ENCODE results near the gene TMPRSS4.

Gene TMPRSS4

DNA sequence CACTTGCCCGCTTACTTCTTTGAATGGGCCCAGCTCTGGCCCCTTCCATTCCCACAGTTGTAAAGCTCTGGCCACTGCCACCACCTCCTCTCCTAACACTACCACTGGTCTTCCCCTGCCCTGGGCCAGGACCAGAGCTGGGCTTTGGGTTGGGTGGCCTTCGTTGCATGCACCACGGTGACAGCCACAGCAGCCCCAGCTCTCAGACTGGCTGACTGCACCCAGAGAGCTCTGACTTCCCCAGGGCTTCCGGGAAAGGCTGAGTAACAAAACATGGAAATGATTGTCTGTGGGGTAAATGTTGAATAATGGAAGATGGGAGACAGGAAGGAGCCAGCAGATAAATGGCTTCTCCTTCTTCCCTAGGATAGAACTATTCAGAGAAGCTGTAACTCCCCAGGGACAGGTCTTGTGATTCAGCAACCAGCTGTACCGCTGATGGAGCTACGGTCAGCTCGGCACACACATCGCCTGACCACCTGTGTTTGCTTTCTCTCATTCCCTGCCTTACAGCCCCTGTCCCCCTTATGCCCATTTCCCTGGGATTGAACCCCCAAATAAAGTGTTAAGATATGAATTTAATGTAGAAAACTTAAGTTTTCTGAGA lies 48.2 kb downstream of the TMPRSS4 start:
- TF ChIP-seq, protein P1, sequence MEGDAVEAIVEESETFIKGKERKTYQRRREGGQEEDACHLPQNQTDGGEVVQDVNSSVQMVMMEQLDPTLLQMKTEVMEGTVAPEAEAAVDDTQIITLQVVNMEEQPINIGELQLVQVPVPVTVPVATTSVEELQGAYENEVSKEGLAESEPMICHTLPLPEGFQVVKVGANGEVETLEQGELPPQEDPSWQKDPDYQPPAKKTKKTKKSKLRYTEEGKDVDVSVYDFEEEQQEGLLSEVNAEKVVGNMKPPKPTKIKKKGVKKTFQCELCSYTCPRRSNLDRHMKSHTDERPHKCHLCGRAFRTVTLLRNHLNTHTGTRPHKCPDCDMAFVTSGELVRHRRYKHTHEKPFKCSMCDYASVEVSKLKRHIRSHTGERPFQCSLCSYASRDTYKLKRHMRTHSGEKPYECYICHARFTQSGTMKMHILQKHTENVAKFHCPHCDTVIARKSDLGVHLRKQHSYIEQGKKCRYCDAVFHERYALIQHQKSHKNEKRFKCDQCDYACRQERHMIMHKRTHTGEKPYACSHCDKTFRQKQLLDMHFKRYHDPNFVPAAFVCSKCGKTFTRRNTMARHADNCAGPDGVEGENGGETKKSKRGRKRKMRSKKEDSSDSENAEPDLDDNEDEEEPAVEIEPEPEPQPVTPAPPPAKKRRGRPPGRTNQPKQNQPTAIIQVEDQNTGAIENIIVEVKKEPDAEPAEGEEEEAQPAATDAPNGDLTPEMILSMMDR (IDR thresholded peaks at IDR 0.05; ENCODE audit: control insufficient read depth, extremely low read depth, insufficient read depth) = no peak
- no peak overlapping the region for H3K4me3 ChIP-seq (ENCODE audit: low read depth, low read length)
- DNase-seq (ENCODE audit: low read depth) = no peak

DNA sequence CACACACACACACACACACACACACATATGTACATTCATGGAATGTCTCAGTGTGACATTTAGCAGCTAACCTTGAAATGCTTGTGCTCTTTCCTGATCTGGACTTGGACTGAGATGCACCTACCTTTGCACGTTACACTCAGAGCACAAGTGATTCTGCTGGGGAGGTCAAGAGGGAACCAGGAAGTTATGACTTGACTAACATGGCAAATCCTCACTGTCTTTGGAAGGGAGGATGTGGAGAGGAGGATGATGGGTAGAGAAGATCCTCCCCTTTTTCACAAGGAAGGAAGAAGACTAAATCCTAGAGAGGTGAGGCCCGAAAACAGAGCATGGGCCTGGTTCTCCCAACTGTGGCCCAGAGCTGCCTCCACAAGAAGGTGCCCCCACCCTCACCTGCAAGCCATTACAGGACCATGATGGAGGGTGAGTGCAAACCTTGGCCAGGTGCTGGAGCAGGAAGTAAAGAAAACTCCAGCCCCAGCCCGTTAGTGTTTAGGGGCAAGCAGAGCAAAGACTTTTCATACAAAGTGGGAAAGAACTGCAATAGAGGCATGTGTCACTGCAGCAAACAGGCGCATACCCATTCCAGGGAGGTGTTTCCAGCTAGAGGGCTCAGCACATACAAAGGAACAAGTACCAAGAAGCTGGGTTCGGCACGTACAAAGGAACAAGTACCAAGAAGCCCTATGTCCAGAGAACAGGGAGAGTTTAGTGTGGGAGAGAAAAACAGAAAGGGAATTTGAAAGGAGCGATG lies 49.4 kb downstream of the TMPRSS4 start:
- no peak for DNase-seq (ENCODE audit: low read depth)
- TF ChIP-seq, protein P1 (IDR thresholded peaks at IDR 0.05; ENCODE audit: control insufficient read depth, extremely low read depth, insufficient read depth) = no peak
- H3K4me3 ChIP-seq (ENCODE audit: low read depth, low read length) = no peak overlapping the region

DNA sequence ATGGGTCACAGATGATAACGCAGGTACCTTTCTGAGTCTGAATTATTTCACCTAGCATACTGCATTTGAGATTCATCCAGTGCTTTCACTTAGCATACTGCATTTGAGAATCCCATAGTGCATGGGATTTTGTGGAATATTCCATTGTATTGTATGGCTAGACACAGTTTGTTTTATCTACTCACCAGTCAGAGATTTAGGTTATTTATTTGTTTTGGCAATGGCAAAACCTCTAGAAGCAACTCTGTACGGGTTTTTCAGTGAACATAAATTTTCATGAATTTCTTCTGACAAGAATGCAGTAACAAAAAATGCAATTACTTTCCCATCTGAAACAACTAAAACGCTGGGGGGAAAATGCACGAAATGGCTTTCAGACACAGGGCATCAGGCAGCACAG lies 51.4 kb downstream of the TMPRSS4 start:
- no peak overlapping the region for H3K4me3 ChIP-seq (ENCODE audit: low read depth, low read length)
- DNase-seq (ENCODE audit: low read depth) = no peak
- TF ChIP-seq, protein P1 (IDR thresholded peaks at IDR 0.05; ENCODE audit: control insufficient read depth, extremely low read depth, insufficient read depth) = no peak

DNA sequence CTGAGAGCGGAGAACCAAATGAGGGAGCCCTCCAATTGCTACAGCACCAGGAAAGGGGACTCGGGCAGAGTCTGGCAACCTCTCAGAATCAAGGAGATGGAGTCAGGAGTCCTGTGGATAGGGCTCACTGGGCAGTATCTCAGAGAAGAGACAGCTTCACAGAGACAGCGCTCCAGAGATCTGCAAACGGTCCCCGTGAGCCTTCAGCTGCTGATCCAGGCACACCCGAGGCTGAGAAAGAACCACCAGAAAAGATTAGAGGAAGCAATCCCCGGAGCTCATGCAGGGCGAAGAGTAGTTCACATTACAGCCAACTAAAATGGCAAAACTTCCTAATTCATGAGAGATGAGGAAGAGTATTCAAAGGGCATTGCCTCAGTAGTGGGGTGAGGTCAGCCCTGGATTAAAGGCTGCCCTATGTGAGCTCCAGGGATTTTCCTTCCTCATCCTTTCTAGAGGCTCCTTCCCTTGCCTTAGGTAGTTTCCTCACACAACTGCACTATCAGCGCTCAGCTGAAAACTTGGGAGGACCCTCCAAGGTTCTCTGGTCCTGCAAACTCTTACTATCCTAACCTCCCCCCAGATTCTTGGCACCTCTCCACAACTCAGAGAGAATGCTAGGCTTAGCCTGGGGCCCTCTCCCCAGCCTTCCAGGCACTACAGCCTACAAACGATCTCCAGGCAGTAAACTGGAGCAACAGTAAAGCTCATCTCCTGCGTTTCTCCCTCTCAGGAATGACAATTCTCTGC lies 52.0 kb downstream of the TMPRSS4 start:
- no peak for DNase-seq (ENCODE audit: low read depth)
- H3K4me3 ChIP-seq (ENCODE audit: low read depth, low read length) = no peak overlapping the region
- TF ChIP-seq, protein P1 (IDR thresholded peaks at IDR 0.05; ENCODE audit: control insufficient read depth, extremely low read depth, insufficient read depth) = no peak

DNA sequence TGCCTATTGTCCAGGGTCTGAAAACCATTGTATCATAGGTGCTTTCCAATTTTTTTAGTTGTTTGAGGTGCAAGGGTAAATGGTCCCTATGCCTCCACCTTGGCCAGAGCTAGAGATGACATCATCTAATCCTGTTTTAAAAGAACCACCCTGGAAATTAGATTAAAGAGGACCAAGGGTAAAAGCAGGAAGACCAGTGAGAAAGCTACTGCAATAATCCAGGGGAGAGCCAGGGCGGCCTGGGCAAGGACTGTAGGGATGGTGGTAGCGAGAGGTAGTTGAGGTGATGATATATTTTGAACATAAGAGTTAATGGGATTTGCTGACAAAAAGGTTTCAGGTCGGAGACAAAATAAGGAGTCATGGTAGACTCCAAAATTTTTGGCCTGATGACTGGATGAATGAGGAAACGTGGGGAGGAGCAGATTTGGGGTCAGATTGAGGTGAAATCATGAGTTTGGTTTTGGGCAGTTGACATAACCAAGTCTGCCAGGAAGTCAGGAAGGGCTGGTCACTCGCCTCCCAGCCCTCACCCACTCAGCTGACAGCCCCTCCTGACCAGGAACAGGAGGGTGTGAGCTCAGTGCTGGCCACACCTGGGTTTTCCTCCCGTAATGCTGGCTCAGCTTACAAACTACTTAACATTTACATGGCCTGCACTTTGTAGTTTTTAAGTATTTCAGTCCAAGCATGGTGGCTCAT lies 52.7 kb downstream of the TMPRSS4 start:
- TF ChIP-seq, protein P1 (IDR thresholded peaks at IDR 0.05; ENCODE audit: control insufficient read depth, extremely low read depth, insufficient read depth) = no peak
- H3K4me3 ChIP-seq (ENCODE audit: low read depth, low read length) = no peak overlapping the region
- DNase-seq (ENCODE audit: low read depth) = no peak

DNA sequence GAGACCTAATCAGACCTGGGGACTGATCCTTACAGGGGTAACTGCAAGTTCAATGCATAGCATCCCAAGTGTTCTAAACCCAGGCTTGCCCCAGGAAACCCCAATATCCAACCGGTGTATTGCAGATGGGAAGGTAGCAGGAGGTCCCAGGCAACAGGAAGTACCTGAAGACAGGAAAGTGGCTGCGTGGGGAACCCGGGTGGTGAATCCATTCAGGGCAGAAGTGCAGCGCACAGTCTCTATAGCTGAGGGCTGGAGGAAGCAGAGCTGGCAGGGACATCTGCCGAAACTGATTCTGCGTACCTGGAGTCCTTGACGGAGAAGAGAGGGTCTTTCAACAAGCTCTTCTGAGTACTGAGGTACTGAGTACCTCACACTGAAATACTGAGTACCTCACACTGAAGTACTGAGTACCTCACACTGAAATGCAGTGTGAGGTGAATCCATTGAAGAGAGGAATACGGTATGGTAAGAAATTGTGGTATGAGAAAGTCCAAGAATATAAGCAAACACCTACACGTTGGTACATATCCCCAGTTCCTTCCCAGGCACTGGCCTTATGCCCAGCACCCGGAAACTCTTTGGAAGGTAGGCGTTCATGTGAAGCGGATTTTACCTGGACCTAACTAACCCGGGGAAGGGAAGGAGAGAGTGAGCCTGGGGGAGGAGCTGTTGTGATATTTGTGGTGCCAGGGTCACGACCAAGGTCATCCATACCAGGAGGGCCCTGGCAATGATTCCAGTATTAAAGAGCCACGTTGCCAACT lies 55.7 kb downstream of the TMPRSS4 start:
- no peak overlapping the region for H3K4me3 ChIP-seq (ENCODE audit: low read depth, low read length)
- TF ChIP-seq, protein P1 (IDR thresholded peaks at IDR 0.05; ENCODE audit: control insufficient read depth, extremely low read depth, insufficient read depth) = no peak
- DNase-seq (ENCODE audit: low read depth) = no peak

Measured in LNCaP clone FGC (cell line).